RWPE2 (cell line): ENCODE measurements around the gene PLA2G4D.

Source experiments
- ATAC-seq: fragments of 200-7000 bp; cut with Tn5 transposase; 3 replicates; pipeline ENCODE4 v1.9.1; 2021; ENCODE audit warnings: low read depth
- DNase-seq: peaks from one replicate; pipeline ENCODE4 v3.0.0-alpha.2; 2020; ENCODE audit warnings: low spot score
- H3K27ac ChIP-seq: fragments of 450-650 bp; 2 replicates; pipeline ENCODE4 v1.5.1; 2017; ENCODE audit warnings: mild to moderate bottlenecking; ENCODE audit not compliant: poor library complexity, severe bottlenecking
- H3K27me3 ChIP-seq: fragments of 250-450 bp; sonication (Bioruptor Pico); 2 replicates; pipeline ENCODE4 v1.5.1; 2021; ENCODE audit warnings: mild to moderate bottlenecking, moderate library complexity; ENCODE audit not compliant: insufficient read depth, poor library complexity, severe bottlenecking
- H3K36me3 ChIP-seq: fragments of 250-450 bp; sonication (Bioruptor Pico); 2 replicates; pipeline ENCODE4 v1.5.1; 2020; ENCODE audit warnings: low read depth, mild to moderate bottlenecking, moderate library complexity
- H3K4me1 ChIP-seq: fragments of 250-450 bp; sonication (Bioruptor Pico); 2 replicates; pipeline ENCODE4 v1.5.1; 2021; ENCODE audit warnings: mild to moderate bottlenecking, moderate library complexity; ENCODE audit not compliant: insufficient read depth, poor library complexity, severe bottlenecking
- H3K4me3 ChIP-seq: fragments of 250-450 bp; sonication (Bioruptor Pico); 2 replicates; pipeline ENCODE4 v1.5.1; 2021; ENCODE audit warnings: mild to moderate bottlenecking, moderate library complexity; ENCODE audit not compliant: severe bottlenecking
- H3K9me3 ChIP-seq: fragments of 250-450 bp; sonication (Bioruptor Pico); 2 replicates; pipeline ENCODE4 v1.5.1; 2021; ENCODE audit warnings: mild to moderate bottlenecking, moderate library complexity; ENCODE audit not compliant: severe bottlenecking
- CTCF ChIP-seq: fragments of 450-650 bp; IDR thresholded peaks from one replicate; pipeline ENCODE4 v1.5.1; 2017; ENCODE audit warnings: mild to moderate bottlenecking, moderate library complexity; ENCODE audit not compliant: poor library complexity, severe bottlenecking

PLA2G4D gene

GRCh38 chr15:42090370-42090769, 4.0 kb downstream of the PLA2G4D start:
- DNase-seq (no peak), ATAC-seq (no peak)
- Histone ChIP-seq H3K27ac (no peak overlapping the region), H3K36me3 (no peaks in the 10 kb centered on the region), H3K27me3 (no peaks in the 10 kb centered on the region), H3K4me1 (peaks cover 36% of the 10 kb centered on the region), H3K4me3 (no peak overlapping the region), H3K9me3 (no peaks in the 10 kb centered on the region)
- no peak for TF ChIP-seq CTCF

- Histone ChIP-seq H3K27me3 (no peaks in the 10 kb centered on the region), H3K9me3 (no peaks in the 10 kb centered on the region), H3K4me3 (no peak overlapping the region), H3K27ac (no peak overlapping the region), H3K4me1 (peaks cover 38% of the 10 kb centered on the region), H3K36me3 (no peaks in the 10 kb centered on the region)
- DNase-seq (no peak), ATAC-seq (no peak)
- no peak for TF ChIP-seq CTCF
Measured at GRCh38 chr15:42089942-42090341, 4.4 kb downstream of the PLA2G4D start.

- peaks cover 36% of the 10 kb centered on the region for H3K4me1 ChIP-seq
- H3K9me3 ChIP-seq = no peaks in the 10 kb centered on the region
- TF ChIP-seq CTCF = no peak
- no peaks in the 10 kb centered on the region for H3K27me3 ChIP-seq
- H3K4me3 ChIP-seq = no peak overlapping the region
- DNase-seq (no peak), ATAC-seq (no peak)
- no peak overlapping the region for H3K27ac ChIP-seq
- H3K36me3 ChIP-seq = no peaks in the 10 kb centered on the region
Measured at GRCh38 chr15:42088801-42089640, 5.3 kb downstream of the PLA2G4D start.

- Histone ChIP-seq H3K27me3 (no peaks in the 10 kb centered on the region), H3K27ac (no peak overlapping the region), H3K4me3 (no peak overlapping the region), H3K36me3 (no peaks in the 10 kb centered on the region), H3K9me3 (no peaks in the 10 kb centered on the region), H3K4me1 (peaks cover 44% of the 10 kb centered on the region)
- ATAC-seq = no peak
- DNase-seq = no peak
- no peak for TF ChIP-seq CTCF
Measured at GRCh38 chr15:42087926-42088800, 6.2 kb downstream of the PLA2G4D start.

GRCh38 chr15:42087460-42087859, 6.9 kb downstream of the PLA2G4D start:
- H3K27ac ChIP-seq = no peak overlapping the region
- H3K36me3 ChIP-seq = no peaks in the 10 kb centered on the region
- DNase-seq = no peak
- H3K4me3 ChIP-seq = no peak overlapping the region
- H3K4me1 ChIP-seq = peaks cover 36% of the 10 kb centered on the region
- TF ChIP-seq CTCF = no peak
- no peaks in the 10 kb centered on the region for H3K9me3 ChIP-seq
- no peaks in the 10 kb centered on the region for H3K27me3 ChIP-seq
- no peak for ATAC-seq
